HUDEP-2 (cell line): ENCODE results near the gene PTPN18.
"Not testable (repeated sequence)": the region's sequence is repeated elsewhere in the genome, so short reads cannot be mapped to it uniquely, and the experiment has no call there.

Source experiments
- DNase-seq, 76 experiments: peaks; one replicate each; lab custom pipeline; 2025; ENCODE audit not compliant: unreplicated experiment in 76 of 76; lab: John Stamatoyannopoulos, UW

PTPN18 gene

DNA sequence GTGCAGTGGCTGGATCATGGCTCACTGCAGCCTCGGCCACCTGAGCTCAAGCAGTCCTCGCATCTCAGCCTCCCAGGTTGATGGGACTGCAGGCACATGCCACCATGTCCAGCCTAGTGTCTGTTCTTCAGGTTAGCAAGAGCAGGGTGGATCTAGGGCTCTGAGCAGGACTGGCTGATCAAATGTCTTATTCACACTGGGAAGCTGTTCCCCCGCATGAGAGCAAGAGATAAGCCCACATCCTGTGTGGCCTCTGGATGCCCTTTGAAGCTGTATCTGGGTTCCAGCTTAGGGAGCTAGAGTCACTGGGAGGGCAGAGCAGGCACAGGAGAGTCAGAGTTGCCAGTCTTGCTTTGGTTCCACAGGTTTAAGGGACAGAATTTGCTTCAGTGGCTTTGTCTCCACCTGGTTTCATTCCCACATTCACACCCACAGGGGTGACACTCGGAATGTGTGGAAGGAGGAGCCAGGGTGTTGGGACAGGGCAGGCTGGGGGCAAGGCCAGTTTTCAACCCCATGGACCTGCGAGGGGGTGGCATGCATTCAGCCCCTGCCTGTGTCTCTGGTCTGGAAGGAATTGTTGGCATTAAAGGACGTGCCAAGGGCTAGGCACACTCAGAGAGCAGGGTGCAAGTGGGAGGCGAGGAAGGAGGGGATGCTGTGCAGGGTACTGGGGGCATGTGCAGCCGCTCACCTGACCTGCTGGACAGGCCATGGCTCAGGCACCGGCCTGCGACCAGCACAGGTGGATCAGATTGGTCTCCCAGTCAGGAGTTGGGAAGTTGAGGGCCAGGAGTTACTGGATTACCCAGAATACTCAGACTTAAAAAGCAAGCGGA, 24.5 kb downstream of the PTPN18 start:
- peak in 42 of 76 experiments; percentile 3 to 58 (median 26) for DNase-seq

DNA sequence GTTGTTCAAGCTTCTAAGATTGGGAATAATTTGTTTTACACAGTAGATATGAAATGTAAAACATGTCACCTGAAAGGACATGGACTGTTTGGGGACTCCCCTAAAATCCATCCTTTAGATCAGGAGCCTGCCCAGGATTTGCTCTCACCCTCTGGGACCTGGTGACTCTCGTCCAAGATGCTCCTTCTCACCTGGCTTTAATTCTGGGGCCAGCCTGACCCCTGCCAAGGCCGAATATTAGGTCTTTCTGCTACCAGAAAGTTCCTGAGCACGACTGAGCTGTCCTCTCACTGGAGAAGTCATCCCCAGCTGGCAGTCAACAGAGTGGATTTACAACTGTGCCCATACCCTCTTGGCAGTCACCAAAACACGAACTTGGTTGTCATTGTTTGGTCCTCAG, 25.3 kb downstream of the PTPN18 start:
- no peak for DNase-seq

DNA sequence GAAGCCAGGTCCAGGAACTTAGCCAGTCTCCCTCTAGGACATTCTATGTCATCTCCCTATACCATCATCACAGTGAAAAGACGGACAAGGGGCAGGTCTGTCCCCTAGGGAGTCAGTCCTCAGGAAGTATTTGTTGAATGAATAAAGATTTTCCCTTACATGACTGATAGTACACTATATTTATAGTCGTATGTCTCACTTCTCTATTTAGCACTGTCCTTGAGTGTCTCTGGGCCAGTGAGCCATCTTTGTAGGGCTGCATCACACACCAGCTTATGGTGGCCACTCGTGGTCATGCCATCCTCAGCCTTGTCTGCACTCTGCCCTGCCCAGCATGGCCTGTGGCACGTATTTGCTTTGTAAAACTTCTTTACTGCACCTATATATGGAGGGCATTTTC, 25.8 kb downstream of the PTPN18 start:
- no peak for DNase-seq

DNA sequence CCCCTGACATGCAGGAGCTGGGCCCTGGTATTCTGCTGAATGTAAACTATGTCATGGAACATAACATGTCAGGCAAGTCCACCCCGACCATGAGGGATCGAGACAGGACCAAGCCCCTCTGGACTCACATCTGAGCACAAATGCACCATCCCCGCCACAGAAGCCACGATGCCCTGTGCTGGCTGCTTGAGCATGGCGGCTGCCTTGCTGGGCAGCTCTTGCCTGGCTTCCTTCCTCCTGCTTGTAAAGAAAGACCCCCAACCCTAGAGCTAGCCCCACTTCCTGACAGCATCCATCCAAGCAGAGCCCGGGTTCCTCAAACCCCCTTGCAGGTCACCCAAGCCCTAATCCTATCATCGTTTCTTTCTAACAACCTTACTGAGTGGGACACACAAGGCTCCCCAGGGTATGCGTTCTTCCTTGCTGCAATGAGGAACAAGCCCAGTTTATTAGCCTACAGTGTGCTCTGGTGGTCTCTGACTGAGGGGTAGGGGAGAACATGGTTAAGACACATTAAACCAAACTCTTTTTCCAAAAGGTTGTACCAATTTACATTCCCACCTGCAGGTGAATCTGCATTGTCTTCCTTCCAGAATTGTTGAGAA, 26.6 kb downstream of the PTPN18 start:
- no peak for DNase-seq

DNA sequence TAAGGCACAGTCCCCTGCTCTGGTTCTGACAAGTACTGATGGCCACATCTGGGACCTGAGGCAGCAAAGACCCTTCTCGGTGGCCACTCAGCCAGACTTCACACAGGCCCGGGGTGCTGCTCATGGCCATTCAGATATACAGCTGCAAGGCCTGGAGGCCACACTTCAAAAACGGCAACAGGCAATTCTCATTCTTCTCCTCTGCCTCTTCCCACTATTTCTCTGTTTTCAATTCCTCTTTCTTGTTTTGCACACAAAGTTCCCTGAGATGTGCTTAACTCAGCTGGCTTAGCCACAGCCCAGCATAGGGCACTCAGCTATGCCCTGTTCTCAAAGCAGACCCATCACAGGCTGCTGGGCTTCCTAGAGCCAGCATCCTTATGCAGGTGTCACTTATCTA, 29.9 kb downstream of the PTPN18 start:
- DNase-seq = no peak

DNA sequence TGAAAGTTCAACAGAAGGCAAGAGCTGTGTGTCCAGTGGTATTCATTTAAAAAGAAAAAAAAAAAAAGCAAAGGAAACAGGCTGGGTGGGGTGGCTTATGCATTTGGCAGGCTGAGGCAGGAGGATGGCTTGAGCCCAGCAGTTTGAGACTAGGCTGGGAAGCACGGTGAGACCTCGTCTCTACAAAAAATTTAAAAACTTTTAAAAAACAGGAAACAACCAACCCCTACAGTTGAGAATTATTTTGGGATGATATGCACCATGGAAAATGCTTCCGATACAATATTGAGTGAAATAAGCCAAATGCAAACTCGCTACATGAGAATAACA, 31.2 kb downstream of the PTPN18 start:
- no peak for DNase-seq

DNA sequence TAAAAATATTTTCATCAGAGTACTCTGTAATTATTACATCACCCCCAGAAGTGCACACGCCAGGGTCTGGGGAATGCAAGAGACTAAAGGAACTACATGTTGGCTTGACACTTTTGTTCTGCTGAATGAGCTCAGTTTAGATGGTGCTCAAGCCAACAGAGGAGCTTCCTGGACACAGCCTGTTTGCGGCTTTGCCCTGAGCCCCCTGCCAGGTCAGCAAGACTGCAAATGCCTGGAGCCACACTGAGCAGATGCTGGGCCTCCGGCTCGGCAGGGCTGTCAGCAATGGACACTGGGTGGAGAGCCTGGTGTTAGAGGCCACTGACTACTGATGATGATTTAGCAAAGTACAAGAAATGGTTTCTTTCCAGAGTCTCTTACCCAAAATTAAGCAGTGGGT, 31.9 kb downstream of the PTPN18 start:
- no peak for DNase-seq

DNA sequence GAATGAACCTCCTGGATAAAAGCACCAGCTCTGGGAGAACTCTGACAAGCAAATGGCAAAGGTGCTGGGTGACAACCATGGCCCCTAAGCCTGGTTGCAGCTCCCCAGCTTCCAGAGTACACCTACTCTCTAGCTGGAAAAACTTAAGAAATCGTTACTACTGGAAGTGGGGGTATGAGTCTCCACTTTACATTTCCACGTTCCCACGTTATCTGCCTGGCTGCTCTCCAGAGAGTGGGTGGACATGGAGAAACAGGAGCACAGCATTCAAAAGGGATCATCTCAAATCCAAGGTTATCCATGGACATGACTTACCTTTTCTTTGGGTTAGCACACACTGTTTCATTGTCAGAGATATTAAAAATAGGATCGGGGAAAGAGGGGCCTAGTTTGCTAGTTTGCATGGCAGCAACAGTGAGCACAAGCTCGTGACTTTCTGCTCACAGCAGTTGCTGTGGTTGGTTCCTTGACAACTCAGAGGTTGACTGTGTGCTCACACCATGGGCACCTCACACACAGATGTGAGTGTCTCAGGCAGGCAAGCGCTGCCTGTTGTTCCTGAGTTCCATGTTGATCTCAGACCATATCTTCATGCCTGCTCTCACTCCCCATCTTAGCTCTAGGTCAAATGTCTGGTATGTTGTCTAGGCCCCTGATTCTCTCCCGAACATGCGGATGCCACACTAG, 32.5 kb downstream of the PTPN18 start:
- no peak for DNase-seq

DNA sequence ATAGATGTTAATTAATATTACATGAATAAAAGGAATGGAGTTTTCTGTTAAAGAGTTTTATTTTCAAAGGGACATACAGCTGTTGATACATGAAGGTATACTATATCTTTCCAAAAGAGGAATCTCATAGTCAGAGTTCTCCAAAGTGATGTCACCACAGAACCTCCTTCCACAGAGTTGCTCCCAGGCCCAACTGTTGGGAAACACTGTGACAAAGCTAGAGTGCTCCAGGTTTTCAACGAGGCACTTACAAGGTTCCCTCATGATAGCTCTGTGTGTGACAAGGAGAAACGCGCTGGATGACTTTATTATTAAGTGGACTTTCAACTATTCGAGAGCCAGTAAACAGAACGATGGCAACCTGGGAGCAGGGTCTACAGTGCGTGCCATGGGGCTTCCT, 33.5 kb downstream of the PTPN18 start:
- DNase-seq = no peak

DNA sequence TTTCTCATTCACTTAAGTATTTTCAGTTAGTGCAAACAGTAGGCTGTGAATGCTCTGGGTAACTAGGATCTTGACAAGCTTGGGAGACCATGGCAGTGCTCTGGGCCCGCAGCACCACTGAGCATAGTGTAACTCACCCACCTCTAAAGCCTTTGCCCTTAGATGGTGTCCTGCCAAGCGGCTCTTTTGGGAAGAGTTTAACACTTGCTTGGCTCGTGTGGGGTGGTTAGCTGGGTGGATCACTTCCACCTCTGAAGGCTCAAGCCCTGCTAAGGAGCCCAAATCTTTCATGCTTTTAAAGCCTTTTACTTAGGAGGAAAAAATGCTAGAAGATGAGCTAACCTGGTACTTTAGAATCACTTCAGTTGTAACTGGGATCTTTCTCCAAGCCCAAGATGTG, 33.9 kb downstream of the PTPN18 start:
- no peak for DNase-seq

DNA sequence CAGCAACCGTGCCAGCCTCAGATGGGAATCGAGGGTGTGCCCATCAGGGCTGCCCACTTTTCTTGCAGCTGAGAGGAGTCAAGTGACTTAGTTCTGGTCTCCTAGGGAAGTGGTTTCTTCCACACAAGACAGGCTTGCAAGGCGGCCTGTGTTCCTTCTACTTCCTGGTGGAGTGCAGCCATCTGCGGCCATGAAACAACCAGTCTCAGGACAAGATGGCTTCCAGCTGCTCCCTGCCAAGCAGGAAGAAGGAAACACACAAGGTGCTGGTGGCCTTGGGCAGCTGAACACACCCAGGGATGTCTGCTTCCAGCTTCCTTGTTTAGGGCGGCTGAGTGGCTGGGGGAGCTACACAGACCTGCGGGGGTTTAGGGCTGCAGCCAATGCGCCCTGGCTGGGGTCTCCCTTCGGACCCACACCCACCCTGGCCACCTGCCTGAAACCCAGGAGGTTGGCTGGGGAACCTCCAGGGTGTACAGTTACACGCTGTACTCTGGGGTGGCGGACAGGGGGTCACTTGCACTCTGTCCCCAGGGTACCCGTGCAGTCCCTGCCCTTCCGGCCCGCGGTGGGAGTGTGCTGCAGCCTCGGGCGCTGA, 34.7 kb downstream of the PTPN18 start:
- DNase-seq = no peak

DNA sequence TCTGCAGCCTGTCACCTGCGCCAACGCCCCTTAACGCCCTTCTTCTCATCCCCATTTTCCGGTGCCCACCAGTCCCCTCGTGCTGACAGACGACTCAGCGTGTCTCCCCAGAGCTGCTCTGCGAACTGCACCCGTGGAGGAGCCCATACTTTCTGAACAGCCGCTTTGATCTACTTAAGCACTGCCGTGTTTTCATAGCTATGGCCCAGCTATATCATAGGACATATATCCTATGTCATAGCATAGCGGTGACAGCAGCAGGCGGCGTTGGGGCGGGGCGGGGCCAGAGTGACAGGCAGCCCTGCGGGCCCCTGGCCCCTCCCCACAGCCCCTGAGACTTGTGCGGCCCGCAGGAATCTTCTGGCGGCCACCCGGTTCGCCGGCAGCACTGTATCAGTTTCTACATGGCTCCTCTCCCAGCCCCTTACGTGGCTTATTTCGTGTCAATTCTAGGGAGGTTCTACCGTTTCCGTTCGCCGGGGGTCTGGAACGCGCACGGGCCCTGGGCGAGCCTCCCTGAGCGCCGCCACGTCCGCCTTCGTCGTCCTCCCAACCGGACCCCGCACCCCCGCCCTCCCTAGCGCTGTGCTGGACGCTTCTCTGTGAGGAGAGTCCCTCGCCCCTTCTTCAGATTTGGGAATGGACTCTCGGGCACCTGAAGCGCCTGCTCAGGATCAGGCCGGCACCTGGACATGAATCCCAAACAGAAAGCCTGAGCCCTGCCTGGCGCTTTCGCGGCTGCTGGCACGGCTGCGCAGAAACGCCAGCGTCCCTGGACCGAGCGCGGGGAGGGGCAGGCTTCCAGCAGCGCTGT, 35.4 kb downstream of the PTPN18 start:
- DNase-seq = peak in 50 of 76 experiments; percentile 4 to 69 (median 44)

DNA sequence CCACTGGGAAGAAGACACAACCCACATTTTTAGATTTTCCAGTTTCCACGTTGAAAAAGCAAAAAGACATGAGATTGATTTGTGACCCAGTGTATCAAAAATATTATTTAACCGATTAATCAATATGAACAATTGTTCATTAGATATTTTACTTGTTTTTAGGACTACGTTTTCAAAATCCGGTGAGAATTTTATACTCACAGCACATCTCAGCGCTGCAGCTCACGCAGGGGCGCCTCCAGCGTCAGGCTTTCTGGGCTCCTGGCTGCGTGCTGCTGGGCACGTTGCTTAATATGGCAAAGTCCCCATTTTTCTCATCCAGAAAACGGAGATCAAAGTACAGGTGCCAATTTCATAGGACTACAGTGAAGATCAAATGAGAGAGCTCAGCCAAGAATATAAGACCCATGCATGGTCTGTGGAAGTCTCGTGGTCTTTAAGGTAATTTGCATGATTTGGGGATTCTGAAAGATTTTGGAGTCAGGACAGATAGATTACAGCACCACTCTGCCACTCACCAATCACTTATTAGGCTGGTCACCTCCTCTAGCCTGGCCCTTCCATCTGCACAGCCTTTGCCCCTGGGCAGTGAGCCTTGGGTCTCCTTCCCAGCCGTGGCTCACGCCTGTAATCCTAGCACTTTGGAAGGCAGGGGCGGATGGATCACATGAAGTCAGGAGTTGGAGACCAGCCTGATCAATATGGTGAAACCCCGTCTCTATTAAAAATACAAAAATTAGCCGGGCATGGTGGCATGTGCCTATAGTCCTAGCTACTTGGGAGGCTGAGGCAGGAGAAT, 36.2 kb downstream of the PTPN18 start:
- no peak for DNase-seq

DNA sequence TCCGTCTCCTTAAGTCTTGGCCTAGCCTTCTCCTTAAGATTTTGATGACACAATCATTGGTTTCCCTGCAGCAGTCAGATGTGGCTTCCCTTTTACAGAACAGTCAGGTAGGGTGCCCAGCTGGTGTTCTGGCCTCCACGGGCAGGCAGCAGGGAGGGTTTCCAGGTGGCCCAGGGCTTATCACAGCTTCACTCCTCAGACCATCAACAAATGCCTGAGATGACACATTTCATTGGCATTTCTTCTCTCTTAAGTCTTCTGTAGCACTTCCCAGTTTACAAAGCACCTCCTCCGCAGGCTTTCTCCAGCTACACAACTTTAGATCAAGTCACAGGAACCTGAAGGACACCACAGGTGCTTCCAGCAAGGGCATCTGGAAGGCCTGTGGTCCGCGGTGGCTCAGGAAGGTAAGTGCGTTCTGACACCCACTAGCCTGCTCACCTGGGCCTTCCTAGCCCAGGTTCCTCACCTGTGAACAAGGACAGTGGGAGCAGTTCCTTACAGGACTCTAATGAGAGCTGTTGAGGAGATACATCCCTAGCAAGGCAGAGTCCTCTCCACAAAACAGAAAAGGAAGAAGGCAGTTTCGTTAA, 37.6 kb downstream of the PTPN18 start:
- DNase-seq = no peak

DNA sequence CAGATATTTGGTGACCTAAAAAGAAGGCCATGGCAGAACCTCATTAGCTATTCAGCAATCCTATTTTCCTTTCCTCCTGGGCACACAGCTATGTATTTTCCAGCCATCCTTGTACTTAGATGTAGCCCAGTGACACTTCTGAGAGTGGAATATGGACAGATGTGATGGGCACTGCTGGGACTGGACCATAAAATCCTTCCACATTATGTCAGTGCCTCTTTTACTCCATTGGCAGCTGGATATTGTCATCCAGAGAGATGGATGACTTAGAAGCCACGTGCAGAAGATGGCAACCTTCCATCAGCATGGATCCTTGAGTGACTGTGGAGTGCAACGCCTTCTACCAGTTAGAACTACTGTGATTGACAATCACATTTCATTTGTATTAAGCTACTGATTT, 50.4 kb downstream of the PTPN18 start:
- not testable (repeated sequence) for DNase-seq

DNA sequence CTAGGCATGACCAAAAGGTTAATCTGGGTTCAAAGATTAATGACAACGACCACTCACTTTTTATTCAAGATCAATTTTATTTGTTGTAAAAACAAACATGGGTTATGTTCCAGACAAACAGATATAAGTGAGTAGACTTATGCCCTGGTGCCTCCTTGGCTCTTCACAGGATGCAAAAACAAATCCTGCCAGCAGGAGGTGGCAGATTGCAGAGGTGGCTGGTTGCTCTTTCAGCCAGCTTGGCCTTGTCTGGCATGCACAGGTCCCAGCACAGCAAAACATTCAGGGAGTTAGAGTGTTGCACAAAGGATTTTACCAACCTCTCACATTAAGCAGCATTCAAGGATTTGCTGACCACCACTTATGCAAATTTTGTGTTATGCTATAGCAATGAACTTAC, 60.8 kb downstream of the PTPN18 start:
- DNase-seq = not testable (repeated sequence)

DNA sequence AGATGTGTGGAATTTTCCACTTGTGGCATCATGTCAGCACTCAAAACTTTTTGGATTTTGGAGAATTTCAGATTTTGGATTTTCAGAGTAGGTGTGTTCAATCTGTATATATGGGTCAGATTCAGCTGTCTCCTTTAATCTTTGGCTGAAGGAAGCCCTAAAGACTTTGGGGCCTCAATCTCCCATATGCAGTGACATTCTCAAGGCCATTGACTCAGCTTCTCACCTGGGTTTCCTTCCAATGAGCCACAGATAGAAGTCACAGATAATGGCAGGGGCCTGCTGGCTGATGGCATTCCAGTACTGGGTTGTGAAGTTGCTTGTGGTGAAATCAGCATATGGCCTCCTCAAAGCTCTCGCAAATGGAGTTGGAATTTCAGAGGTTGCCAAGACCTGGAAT, 63.0 kb downstream of the PTPN18 start:
- not testable (repeated sequence) for DNase-seq
